HepG2 (cell line): Measurements from ENCODE around the gene CAPRIN2. TPM values are rescaled to one million over a fixed set of nuclear protein-coding genes. Genes with fewer than 3 reads are reported as not detected.

Experiments
- ETV5 ChIP-seq: IDR thresholded peaks from 2 replicates; pipeline ENCODE4 v1.6.1; 2018; ENCODE audit warnings: missing biosample characterization, missing genetic modification reagents, inconsistent platforms, borderline replicate concordance
- HNRNPK ChIP-seq: fragments of 200-400 bp; formaldehyde crosslinking; IDR thresholded peaks from 2 replicates; pipeline ENCODE4 v1.6.1; 2018; ENCODE audit warnings: low read length, low read depth, moderate library complexity, mild to moderate bottlenecking; ENCODE audit not compliant: poor library complexity, severe bottlenecking
- HNRNPUL1 ChIP-seq: fragments of 200-400 bp; formaldehyde crosslinking; IDR thresholded peaks from 2 replicates; pipeline ENCODE4 v1.6.1; 2017; ENCODE audit warnings: low read depth, mild to moderate bottlenecking, low read length, moderate library complexity
- HOXA9 ChIP-seq: sonication (generic); formaldehyde crosslinking; IDR thresholded peaks from 2 replicates; pipeline ENCODE4 v1.8.1; 2022; ENCODE audit warnings: missing genetic modification reagents, mild to moderate bottlenecking, moderate library complexity, borderline replicate concordance
- ISX ChIP-seq: sonication (generic); formaldehyde crosslinking; conservative IDR thresholded peaks from 2 replicates; pipeline ENCODE4 v1.5.0; 2020; ENCODE audit warnings: missing genetic modification reagents
- MAF1 ChIP-seq: sonication (generic); formaldehyde crosslinking; IDR thresholded peaks from 2 replicates; pipeline ENCODE4 v1.5.0; 2020; ENCODE audit warnings: missing genetic modification reagents, borderline replicate concordance
- MYC ChIP-seq: sonication (generic); formaldehyde crosslinking; IDR thresholded peaks from 2 replicates; pipeline ENCODE4 v1.9.0; 2021; ENCODE audit warnings: missing genetic modification reagents, borderline replicate concordance
- NFAT5 ChIP-seq: sonication (generic); formaldehyde crosslinking; IDR thresholded peaks from 2 replicates; pipeline ENCODE4 v1.4.0; 2020; ENCODE audit warnings: missing genetic modification reagents
- NFE2L1 ChIP-seq: sonication (generic); formaldehyde crosslinking; IDR thresholded peaks from 2 replicates; pipeline ENCODE4 v1.4.0; 2020; ENCODE audit warnings: missing genetic modification reagents, mild to moderate bottlenecking, borderline replicate concordance
- NR3C1 ChIP-seq: sonication (generic); formaldehyde crosslinking; IDR thresholded peaks from 2 replicates; pipeline ENCODE4 v1.4.0; 2020; ENCODE audit warnings: missing genetic modification reagents
- PCBP1 ChIP-seq: fragments of 200-400 bp; formaldehyde crosslinking; IDR thresholded peaks from 2 replicates; pipeline ENCODE4 v1.6.1; 2017; ENCODE audit warnings: mild to moderate bottlenecking, low read depth, low read length, borderline replicate concordance
- SSRP1 ChIP-seq: IDR thresholded peaks from 2 replicates; pipeline ENCODE4 v1.6.1; 2016; ENCODE audit warnings: control low read depth
- XRCC5 ChIP-seq: fragments of 200-400 bp; formaldehyde crosslinking; optimal IDR thresholded peaks from 2 replicates; pipeline ENCODE3; 2017; ENCODE audit warnings: mild to moderate bottlenecking, low read length
- YEATS4 ChIP-seq: sonication (generic); formaldehyde crosslinking; IDR thresholded peaks from 2 replicates; pipeline ENCODE4 v1.4.0; 2020; ENCODE audit warnings: missing genetic modification reagents, borderline replicate concordance
- ZNF749 ChIP-seq: sonication (generic); formaldehyde crosslinking; IDR thresholded peaks from 2 replicates; pipeline ENCODE4 v1.8.0; 2022; ENCODE audit warnings: mild to moderate bottlenecking, missing genetic modification reagents, moderate library complexity, borderline replicate concordance
- ZNF781 ChIP-seq: sonication (generic); formaldehyde crosslinking; IDR thresholded peaks from 2 replicates; pipeline ENCODE4 v1.5.1; 2020; ENCODE audit warnings: borderline replicate concordance, mild to moderate bottlenecking, missing genetic modification reagents; ENCODE audit errors: not compliant biosample characterization
- ZNF784 ChIP-seq: sonication (generic); formaldehyde crosslinking; IDR thresholded peaks from 2 replicates; pipeline ENCODE4 v1.5.1; 2020; ENCODE audit warnings: missing genetic modification reagents, mild to moderate bottlenecking, borderline replicate concordance
- ZNF788 ChIP-seq: sonication (generic); formaldehyde crosslinking; IDR thresholded peaks from 2 replicates; pipeline ENCODE4 v1.5.0; 2020; ENCODE audit warnings: mild to moderate bottlenecking, missing genetic modification reagents, borderline replicate concordance
- polyA plus RNA-seq, 8 experiments: library from polyadenylated mRNA; depleted of rRNA in 3 of 8; stranded (reverse) in 7 of 8; unstranded in 1 of 8; fragments of >200 nt; fragmentation: Illumina TruSeq in 4 of 8; extraction: Trizol in 4 of 8; gene quantifications; 2 replicates each; pipeline versions ENCODE4 v1.2.1 to v1.2.3, GENCODE V29; 2011 to 2016; ENCODE audit warnings: low read depth in 4 of 8, missing spikeins in 1 of 8, mixed read lengths in 1 of 8; ENCODE audit not compliant: insufficient read depth in 1 of 8
- total RNA-seq, 5 experiments: library from RNA; depleted of rRNA; stranded (reverse); fragments of >200 nt; fragmentation: Illumina TruSeq; extraction: Trizol; gene quantifications; 2 replicates each; pipeline ENCODE4 v1.2.3, GENCODE V29; 2016; ENCODE audit warnings: low read depth in 1 of 5
- TF ChIP-seq, protein P1 (sequence below): sonication (generic); formaldehyde crosslinking; IDR thresholded peaks from 2 replicates; pipeline ENCODE4 v1.5.1; 2020; ENCODE audit warnings: missing genetic modification reagents, mild to moderate bottlenecking, borderline replicate concordance
- TF ChIP-seq, protein P2 (sequence below): sonication (generic); formaldehyde crosslinking; conservative IDR thresholded peaks from 2 replicates; pipeline ENCODE4 v1.8.0; 2022; ENCODE audit warnings: low read depth, missing genetic modification reagents

CAPRIN2 gene
- total and polyA plus RNA-seq, 2 of the 13 experiments (the other 11 are each of a cell fraction or from before 2014, with no cell fraction given): 21.7 to 30.6 TPM

GRCh38 chr12:30796313-30796780 lies 41.6 kb upstream of the CAPRIN2 start (continued):
- TF ChIP-seq MAF1 (CRISPR knock-in tag) (no peak), ZNF749 (CRISPR knock-in tag) (0 out of 2 replicates have a peak, but pooled peaks have one; percentile 36), ZNF784 (CRISPR knock-in tag) (no peak), NFAT5 (no peak), MYC (CRISPR knock-in tag) (peak; percentile 24; the same call in 1 of the 2 replicates), NR3C1 (no peak), NFE2L1 (CRISPR knock-in tag) (no peak), SSRP1 (no peak), XRCC5 (peak; percentile 33), ZNF788 (CRISPR knock-in tag) (0 out of 2 replicates have a peak, but pooled peaks have one; percentile 2), YEATS4 (0 out of 2 replicates have a peak, but pooled peaks have one; percentile 29), ZNF781 (CRISPR knock-in tag) (no peak), HOXA9 (no peak), PCBP1 (no peak), HNRNPUL1 (no peak), ETV5 (CRISPR knock-in tag) (no peak), ISX (no peak), HNRNPK (no peak)
- TF ChIP-seq, protein P1, sequence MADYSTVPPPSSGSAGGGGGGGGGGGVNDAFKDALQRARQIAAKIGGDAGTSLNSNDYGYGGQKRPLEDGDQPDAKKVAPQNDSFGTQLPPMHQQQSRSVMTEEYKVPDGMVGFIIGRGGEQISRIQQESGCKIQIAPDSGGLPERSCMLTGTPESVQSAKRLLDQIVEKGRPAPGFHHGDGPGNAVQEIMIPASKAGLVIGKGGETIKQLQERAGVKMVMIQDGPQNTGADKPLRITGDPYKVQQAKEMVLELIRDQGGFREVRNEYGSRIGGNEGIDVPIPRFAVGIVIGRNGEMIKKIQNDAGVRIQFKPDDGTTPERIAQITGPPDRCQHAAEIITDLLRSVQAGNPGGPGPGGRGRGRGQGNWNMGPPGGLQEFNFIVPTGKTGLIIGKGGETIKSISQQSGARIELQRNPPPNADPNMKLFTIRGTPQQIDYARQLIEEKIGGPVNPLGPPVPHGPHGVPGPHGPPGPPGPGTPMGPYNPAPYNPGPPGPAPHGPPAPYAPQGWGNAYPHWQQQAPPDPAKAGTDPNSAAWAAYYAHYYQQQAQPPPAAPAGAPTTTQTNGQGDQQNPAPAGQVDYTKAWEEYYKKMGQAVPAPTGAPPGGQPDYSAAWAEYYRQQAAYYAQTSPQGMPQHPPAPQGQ (CRISPR knock-in tag): no peak
- TF ChIP-seq, protein P2, sequence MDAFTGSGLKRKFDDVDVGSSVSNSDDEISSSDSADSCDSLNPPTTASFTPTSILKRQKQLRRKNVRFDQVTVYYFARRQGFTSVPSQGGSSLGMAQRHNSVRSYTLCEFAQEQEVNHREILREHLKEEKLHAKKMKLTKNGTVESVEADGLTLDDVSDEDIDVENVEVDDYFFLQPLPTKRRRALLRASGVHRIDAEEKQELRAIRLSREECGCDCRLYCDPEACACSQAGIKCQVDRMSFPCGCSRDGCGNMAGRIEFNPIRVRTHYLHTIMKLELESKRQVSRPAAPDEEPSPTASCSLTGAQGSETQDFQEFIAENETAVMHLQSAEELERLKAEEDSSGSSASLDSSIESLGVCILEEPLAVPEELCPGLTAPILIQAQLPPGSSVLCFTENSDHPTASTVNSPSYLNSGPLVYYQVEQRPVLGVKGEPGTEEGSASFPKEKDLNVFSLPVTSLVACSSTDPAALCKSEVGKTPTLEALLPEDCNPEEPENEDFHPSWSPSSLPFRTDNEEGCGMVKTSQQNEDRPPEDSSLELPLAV (CRISPR knock-in tag): no peak
